PC-3 (cell line): ENCODE results near the gene CFAP97D2. TPM values are rescaled to one million over a fixed set of nuclear protein-coding genes. Genes with fewer than 3 reads are reported as not detected.

Experiments used
- ATAC-seq: fragments of 200-7000 bp; cut with Tn5 transposase; 2 replicates; pipeline ENCODE4 v1.9.1; 2020; ENCODE audit warnings: mild to moderate bottlenecking, moderate library complexity
- BruUV-seq: library from RNA; stranded (reverse); fragments of 400-500 nt; replicated peaks from 2 replicates; lab custom pipeline; 2021; lab: Mats Ljungman, UMichigan
- CTCF ChIA-PET: fragments of 300-600 bp; sonication (Branson Sonifier 250); formaldehyde crosslinking; loops from one replicate; lab custom pipeline; 2022; ENCODE audit warnings: antibody characterized with exemption; lab: Charles Lee
- POLR2A ChIA-PET: fragments of 300-600 bp; sonication (Branson Sonifier 250); formaldehyde crosslinking; loops from one replicate; lab custom pipeline; 2022; ENCODE audit warnings: antibody characterized with exemption; ENCODE audit not compliant: unreplicated experiment; lab: Charles Lee
- DNase-seq: peaks from one replicate; pipeline ENCODE4 v3.0.0-alpha.2; 2015
- H2AFZ ChIP-seq: fragments of 300-600 bp; sonication (generic); 2 replicates; pipeline ENCODE4 v1.6.0; 2016; ENCODE audit warnings: antibody characterized with exemption, low read length
- H3F3A ChIP-seq: fragments of 300-600 bp; sonication (generic); one replicate; pipeline ENCODE4 v1.6.0; 2017; ENCODE audit warnings: antibody characterized with exemption, low read length, control low read depth, mild to moderate bottlenecking; ENCODE audit not compliant: unreplicated experiment
- H3K27ac ChIP-seq: fragments of 300-600 bp; sonication (generic); 2 replicates; pipeline ENCODE4 v1.5.1; 2016; ENCODE audit warnings: mild to moderate bottlenecking, low read length
- H3K27me3 ChIP-seq: fragments of 300-600 bp; sonication (generic); 2 replicates; pipeline ENCODE4 v1.6.1; 2016; ENCODE audit warnings: low read length, mixed read lengths
- H3K36me3 ChIP-seq: fragments of 300-600 bp; sonication (generic); 2 replicates; pipeline ENCODE4 v1.6.1; 2016; ENCODE audit warnings: low read depth, mixed run types, low read length, mixed read lengths
- H3K4me1 ChIP-seq: fragments of 300-600 bp; sonication (generic); 2 replicates; pipeline ENCODE4 v1.5.1; 2016; ENCODE audit warnings: low read length; ENCODE audit not compliant: insufficient read depth
- H3K4me2 ChIP-seq: fragments of 300-600 bp; sonication (generic); 2 replicates; pipeline ENCODE4 v1.6.0; 2016; ENCODE audit warnings: low read length
- H3K4me3 ChIP-seq: fragments of 300-600 bp; sonication (generic); 2 replicates; pipeline ENCODE4 v1.5.1; 2016; ENCODE audit warnings: mild to moderate bottlenecking, low read length, mixed read lengths
- H3K79me2 ChIP-seq: fragments of 300-600 bp; sonication (generic); 2 replicates; pipeline ENCODE4 v1.6.1; 2017; ENCODE audit warnings: low read length, mixed read lengths
- H3K9ac ChIP-seq: fragments of 300-600 bp; sonication (generic); 2 replicates; pipeline ENCODE4 v1.6.0; 2016; ENCODE audit warnings: mild to moderate bottlenecking, low read length
- H3K9me2 ChIP-seq: fragments of 300-600 bp; sonication (generic); replicated peaks from 2 replicates; pipeline ENCODE4 v1.6.1; 2016; ENCODE audit warnings: mixed run types, low read length, mixed read lengths
- H3K9me3 ChIP-seq: fragments of 300-600 bp; sonication (generic); 2 replicates; pipeline ENCODE4 v1.6.1; 2016; ENCODE audit warnings: low read length, mixed read lengths
- H4K20me1 ChIP-seq: fragments of 300-600 bp; sonication (generic); 2 replicates; pipeline ENCODE4 v1.6.1; 2016; ENCODE audit warnings: low read length, mixed read lengths
- CTCF ChIP-seq: fragments of 300-600 bp; sonication (generic); conservative IDR thresholded peaks from 2 replicates; pipeline ENCODE4 v1.5.1; 2017; ENCODE audit warnings: antibody characterized with exemption, low read depth, mild to moderate bottlenecking, low read length
- EZH2 ChIP-seq: fragments of 300-600 bp; sonication (generic); IDR thresholded peaks from one replicate; pipeline ENCODE4 v1.6.1; 2017; ENCODE audit warnings: antibody characterized with exemption, mild to moderate bottlenecking, low read length; ENCODE audit not compliant: unreplicated experiment
- EZH2phosphoT487 ChIP-seq: fragments of 300-600 bp; sonication (generic); IDR thresholded peaks from 2 replicates; pipeline ENCODE4 v1.6.1; 2018; ENCODE audit warnings: mild to moderate bottlenecking, antibody characterized with exemption, low read length, borderline replicate concordance
- intact Hi-C: fragments of 100-400 bp; cut with micrococcal nuclease; formaldehyde crosslinking; loops from 2 replicates; pipeline ENCODE4 v1.9.0; 2023
- total RNA-seq: library from RNA; depleted of rRNA; stranded (reverse); fragments of >200 nt; gene quantifications from 2 replicates; pipeline ENCODE4 v1.2.3, GENCODE V29; 2014

CFAP97D2 gene
- total RNA-seq, 1 experiment from 2014 or later: not detected

- Histone ChIP-seq H2AFZ (no peak overlapping the region), H3K9ac (no peak overlapping the region), H3K27me3 (no peaks in the 10 kb centered on the region), H3K27ac (no peak overlapping the region), H4K20me1 (no peaks in the 10 kb centered on the region), H3K79me2 (no peaks in the 10 kb centered on the region), H3K4me2 (no peak overlapping the region), H3K4me1 (peaks cover 4% of the 10 kb centered on the region; the same call in 1 of the 2 replicates), H3K9me2 (no peaks in the 10 kb centered on the region), H3F3A (no peaks in the 10 kb centered on the region), H3K9me3 (no peaks in the 10 kb centered on the region), H3K4me3 (no peak overlapping the region), H3K36me3 (no peaks in the 10 kb centered on the region; the same call in 1 of the 2 replicates)
- ChIA-PET POLR2A (interaction anchor here (0.6 kb wide), 1 partner anchor 1041 kb away, joined by 3 read pairs; no protein-coding TSS in a partner anchor), CTCF (no interaction called here)
- no TSS peak for BruUV-seq
- intact Hi-C loops: loop anchor here (5.0 kb wide), 1 partner anchor 70 kb away; no protein-coding TSS in a partner anchor
- ATAC-seq: no peak
- TF ChIP-seq EZH2 (no peak), CTCF (no peak), EZH2phosphoT487 (no peak)
- no peak for DNase-seq
These were observed 43.5 kb downstream of the CFAP97D2 start for GRCh38 chr13:114222461-114222968.

DNA sequence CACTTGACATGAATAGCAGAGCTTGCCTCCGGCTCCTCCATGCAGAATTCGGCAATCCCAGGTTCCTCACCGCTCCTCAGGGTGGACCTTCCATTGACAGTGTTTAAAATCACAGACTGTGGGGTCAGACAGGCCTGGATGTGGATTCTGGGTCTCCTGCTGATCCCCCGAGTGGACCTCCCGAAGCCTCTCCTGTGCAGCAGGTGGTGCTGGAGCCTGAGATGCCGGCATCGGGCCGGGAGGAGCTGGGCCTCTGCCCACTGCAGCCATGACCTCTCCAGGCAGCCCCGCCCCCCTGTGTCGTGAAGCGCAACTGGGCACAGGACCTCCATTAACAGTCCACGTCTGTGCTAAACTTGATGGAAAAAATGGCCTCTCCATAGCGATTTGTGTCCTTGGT lies 45.1 kb downstream of the CFAP97D2 start:
- POLR2A ChIA-PET: no interaction called here
- intact Hi-C loops: loop anchor here (5.0 kb wide), 1 partner anchor 72 kb away; no protein-coding TSS in a partner anchor
- DNase-seq (no peak), ATAC-seq (no peak)
- Histone ChIP-seq H3K27ac (no peak overlapping the region), H3K4me1 (peaks cover 4% of the 10 kb centered on the region; the same call in 1 of the 2 replicates), H3K9me2 (no peaks in the 10 kb centered on the region), H3K36me3 (no peaks in the 10 kb centered on the region; the same call in 1 of the 2 replicates), H3K79me2 (no peaks in the 10 kb centered on the region), H3K4me3 (no peak overlapping the region), H3K9me3 (no peaks in the 10 kb centered on the region), H3K4me2 (no peak overlapping the region), H3K27me3 (no peaks in the 10 kb centered on the region), H2AFZ (no peak overlapping the region), H3K9ac (no peak overlapping the region), H4K20me1 (no peaks in the 10 kb centered on the region), H3F3A (no peaks in the 10 kb centered on the region)
- CTCF ChIA-PET: no interaction called here
- BruUV-seq: no TSS peak
- no peak for TF ChIP-seq CTCF
- TF ChIP-seq EZH2phosphoT487: no peak
- TF ChIP-seq EZH2: no peak

- Histone ChIP-seq H3K36me3 (no peaks in the 10 kb centered on the region; the same call in 1 of the 2 replicates), H3F3A (no peaks in the 10 kb centered on the region), H3K27ac (no peak overlapping the region), H3K9ac (no peak overlapping the region), H4K20me1 (no peaks in the 10 kb centered on the region), H3K9me3 (no peaks in the 10 kb centered on the region), H3K4me3 (no peak overlapping the region), H3K27me3 (no peaks in the 10 kb centered on the region), H3K79me2 (no peaks in the 10 kb centered on the region), H3K4me2 (no peak overlapping the region), H3K4me1 (peaks cover 1% of the 10 kb centered on the region; the same call in 1 of the 2 replicates), H2AFZ (no peak overlapping the region), H3K9me2 (no peaks in the 10 kb centered on the region)
- POLR2A ChIA-PET: no interaction called here
- ATAC-seq (no peak), DNase-seq (no peak)
- TF ChIP-seq CTCF (no peak), EZH2phosphoT487 (no peak), EZH2 (no peak)
- intact Hi-C loops: loop anchor here (1.0 to 5.0 kb wide), 3 partner anchors 158 to 408 kb away; no protein-coding TSS in a partner anchor
- BruUV-seq: no TSS peak
- CTCF ChIA-PET: no interaction called here
These were observed 46.6 kb downstream of the CFAP97D2 start for GRCh38 chr13:114225610-114226009.
